ENCODE measurements around the gene API5.

The API5 gene

DNA sequence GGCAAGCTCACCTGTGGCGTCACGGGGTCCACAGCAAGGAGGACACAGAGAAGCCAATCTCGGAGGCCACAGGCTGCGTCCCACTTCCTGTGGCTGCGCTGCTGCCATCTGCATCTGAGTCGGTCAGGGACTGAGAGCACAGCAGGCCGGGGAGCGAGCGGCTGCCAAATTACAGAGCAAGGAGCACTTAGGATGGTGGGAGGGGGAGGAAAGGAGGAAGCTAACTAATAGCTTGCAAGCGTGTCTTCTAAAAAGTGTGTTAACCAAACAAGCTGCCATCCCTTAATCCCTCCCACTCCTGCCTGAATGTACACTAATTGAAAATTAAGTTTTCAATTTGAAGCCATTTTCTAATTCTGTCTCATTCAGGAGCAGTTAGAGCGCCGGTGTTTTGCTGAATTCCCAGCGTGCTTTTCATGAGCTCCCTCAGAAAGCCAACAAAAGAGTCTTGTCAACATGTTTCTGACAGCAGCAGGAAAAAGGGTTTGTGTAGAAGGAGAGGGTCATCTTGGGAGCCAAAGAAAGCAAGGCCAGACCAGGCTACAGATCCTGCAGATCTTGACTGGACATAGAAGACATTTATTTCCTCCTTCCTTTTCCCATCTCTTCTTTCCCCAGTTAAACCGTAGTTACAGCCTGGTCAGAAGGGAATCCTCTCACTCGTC, 42.4 kb upstream of the API5 start:
- H3K4me3 ChIP-seq (ENCODE audit: low read depth, low read length, poor library complexity, severe bottlenecking), result no peak overlapping the region
- H3K79me2 ChIP-seq (ENCODE audit: insufficient read depth, low read length), result no peaks in the 10 kb centered on the region
- no peaks in the 10 kb centered on the region for H3K9me2 ChIP-seq (ENCODE audit: low read depth, low read length)
- H3K9ac ChIP-seq (ENCODE audit: low read length), result no peak overlapping the region
- no peaks in the 10 kb centered on the region for H3K9me3 ChIP-seq (ENCODE audit: low read length)
- H3K36me3 ChIP-seq (ENCODE audit: insufficient read depth, low read length), result no peaks in the 10 kb centered on the region
- no peaks in the 10 kb centered on the region for H3F3A ChIP-seq (ENCODE audit: insufficient read depth, low read length)
- TF ChIP-seq EZH2 (IDR thresholded peaks at IDR 0.05; ENCODE audit: borderline replicate concordance, low read length), result no peak
- TF ChIP-seq, protein P1, sequence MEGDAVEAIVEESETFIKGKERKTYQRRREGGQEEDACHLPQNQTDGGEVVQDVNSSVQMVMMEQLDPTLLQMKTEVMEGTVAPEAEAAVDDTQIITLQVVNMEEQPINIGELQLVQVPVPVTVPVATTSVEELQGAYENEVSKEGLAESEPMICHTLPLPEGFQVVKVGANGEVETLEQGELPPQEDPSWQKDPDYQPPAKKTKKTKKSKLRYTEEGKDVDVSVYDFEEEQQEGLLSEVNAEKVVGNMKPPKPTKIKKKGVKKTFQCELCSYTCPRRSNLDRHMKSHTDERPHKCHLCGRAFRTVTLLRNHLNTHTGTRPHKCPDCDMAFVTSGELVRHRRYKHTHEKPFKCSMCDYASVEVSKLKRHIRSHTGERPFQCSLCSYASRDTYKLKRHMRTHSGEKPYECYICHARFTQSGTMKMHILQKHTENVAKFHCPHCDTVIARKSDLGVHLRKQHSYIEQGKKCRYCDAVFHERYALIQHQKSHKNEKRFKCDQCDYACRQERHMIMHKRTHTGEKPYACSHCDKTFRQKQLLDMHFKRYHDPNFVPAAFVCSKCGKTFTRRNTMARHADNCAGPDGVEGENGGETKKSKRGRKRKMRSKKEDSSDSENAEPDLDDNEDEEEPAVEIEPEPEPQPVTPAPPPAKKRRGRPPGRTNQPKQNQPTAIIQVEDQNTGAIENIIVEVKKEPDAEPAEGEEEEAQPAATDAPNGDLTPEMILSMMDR (IDR thresholded peaks at IDR 0.05; ENCODE audit: low read length), result no peak
- no peak overlapping the region for H2AFZ ChIP-seq (ENCODE audit: low read length)
- no peaks in the 10 kb centered on the region for H3K4me1 ChIP-seq (ENCODE audit: insufficient read depth, low read length, severe bottlenecking)
- H4K20me1 ChIP-seq (ENCODE audit: insufficient read depth, low read length), result no peaks in the 10 kb centered on the region
- H3K4me2 ChIP-seq (ENCODE audit: low read length), result no peak overlapping the region
- H3K27me3 ChIP-seq (ENCODE audit: insufficient read depth, low read length), result no peaks in the 10 kb centered on the region
- no peak overlapping the region for H3K27ac ChIP-seq (ENCODE audit: low read depth, low read length, poor library complexity, severe bottlenecking)

DNA sequence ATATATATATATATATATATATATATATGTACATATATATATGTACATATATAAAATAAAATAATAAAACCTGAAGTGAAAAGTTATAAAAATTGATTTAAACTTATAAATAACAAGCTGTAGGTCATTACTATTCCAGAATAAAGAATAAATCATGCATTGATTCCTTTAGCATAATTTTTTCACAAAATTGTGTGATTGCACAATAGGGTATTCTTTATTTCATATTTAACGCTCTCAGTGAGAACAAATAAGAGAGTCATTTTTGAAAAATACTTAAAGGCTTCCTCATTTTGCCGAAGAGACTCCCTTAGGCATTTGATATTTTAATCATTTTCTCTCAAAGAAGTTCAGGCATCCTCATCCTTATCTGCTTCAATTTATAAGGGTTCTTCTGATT, 41.3 kb upstream of the API5 start:
- no peaks in the 10 kb centered on the region for H4K20me1 ChIP-seq (ENCODE audit: insufficient read depth, low read length)
- no peak overlapping the region for H3K4me2 ChIP-seq (ENCODE audit: low read length)
- H3K9me2 ChIP-seq (ENCODE audit: low read depth, low read length), result no peaks in the 10 kb centered on the region
- no peaks in the 10 kb centered on the region for H3K27me3 ChIP-seq (ENCODE audit: insufficient read depth, low read length)
- TF ChIP-seq, protein P1 (IDR thresholded peaks at IDR 0.05; ENCODE audit: low read length), result no peak
- TF ChIP-seq EZH2 (IDR thresholded peaks at IDR 0.05; ENCODE audit: borderline replicate concordance, low read length), result no peak
- H3K4me1 ChIP-seq (ENCODE audit: insufficient read depth, low read length, severe bottlenecking), result no peaks in the 10 kb centered on the region
- no peaks in the 10 kb centered on the region for H3K36me3 ChIP-seq (ENCODE audit: insufficient read depth, low read length)
- no peaks in the 10 kb centered on the region for H3K79me2 ChIP-seq (ENCODE audit: insufficient read depth, low read length)
- no peaks in the 10 kb centered on the region for H3K9me3 ChIP-seq (ENCODE audit: low read length)
- no peak overlapping the region for H3K4me3 ChIP-seq (ENCODE audit: low read depth, low read length, poor library complexity, severe bottlenecking)
- H3K9ac ChIP-seq (ENCODE audit: low read length), result no peak overlapping the region
- no peaks in the 10 kb centered on the region for H3F3A ChIP-seq (ENCODE audit: insufficient read depth, low read length)
- H2AFZ ChIP-seq (ENCODE audit: low read length), result no peak overlapping the region
- no peak overlapping the region for H3K27ac ChIP-seq (ENCODE audit: low read depth, low read length, poor library complexity, severe bottlenecking)

DNA sequence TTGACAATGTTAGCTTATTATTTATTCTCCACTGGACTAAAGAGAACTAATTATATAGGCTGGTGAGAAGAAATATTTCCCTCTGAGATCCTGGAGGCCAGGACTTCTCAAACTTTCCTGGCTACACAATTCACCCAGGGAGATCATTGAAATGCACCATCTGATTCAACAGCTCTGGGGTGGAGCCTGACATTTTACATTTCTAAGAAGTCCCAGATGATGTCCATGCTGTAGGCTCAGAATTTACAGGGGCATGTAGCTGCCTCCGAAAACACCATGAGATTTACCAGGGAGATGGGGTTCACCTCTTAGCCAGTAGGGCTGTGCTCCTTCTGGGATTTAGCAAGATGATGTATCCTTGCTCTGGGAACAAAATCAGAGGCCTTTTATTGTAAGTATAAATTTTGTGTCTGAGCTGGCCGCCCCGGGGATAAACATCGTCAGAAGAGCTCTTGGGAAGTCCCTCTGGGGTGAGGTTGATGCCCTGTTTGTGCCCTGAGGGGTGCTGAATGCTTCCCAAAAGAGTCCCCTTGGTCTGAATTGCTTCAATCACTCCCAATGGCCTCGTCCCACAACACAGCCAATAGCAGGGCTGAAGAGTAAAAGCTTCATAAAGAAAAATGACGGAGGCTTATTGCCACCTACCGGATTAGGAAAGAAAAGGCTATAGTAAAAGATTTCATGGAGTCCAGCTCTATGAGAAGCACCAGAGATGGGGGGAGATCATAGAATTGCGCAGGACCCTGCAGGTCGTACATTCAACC, 33.4 kb upstream of the API5 start:
- no peak overlapping the region for H3K4me3 ChIP-seq (ENCODE audit: low read depth, low read length, poor library complexity, severe bottlenecking)
- TF ChIP-seq, protein P1 (IDR thresholded peaks at IDR 0.05; ENCODE audit: low read length), result peak; percentile 50
- no peak for TF ChIP-seq EZH2 (IDR thresholded peaks at IDR 0.05; ENCODE audit: borderline replicate concordance, low read length)
- H2AFZ ChIP-seq (ENCODE audit: low read length), result no peak overlapping the region
- H3K4me1 ChIP-seq (ENCODE audit: insufficient read depth, low read length, severe bottlenecking), result no peaks in the 10 kb centered on the region
- no peaks in the 10 kb centered on the region for H3F3A ChIP-seq (ENCODE audit: insufficient read depth, low read length)
- no peaks in the 10 kb centered on the region for H4K20me1 ChIP-seq (ENCODE audit: insufficient read depth, low read length)
- H3K27ac ChIP-seq (ENCODE audit: low read depth, low read length, poor library complexity, severe bottlenecking), result no peak overlapping the region
- no peaks in the 10 kb centered on the region for H3K79me2 ChIP-seq (ENCODE audit: insufficient read depth, low read length)
- no peak overlapping the region for H3K4me2 ChIP-seq (ENCODE audit: low read length)
- H3K36me3 ChIP-seq (ENCODE audit: insufficient read depth, low read length), result no peaks in the 10 kb centered on the region
- H3K9me3 ChIP-seq (ENCODE audit: low read length), result no peaks in the 10 kb centered on the region
- no peaks in the 10 kb centered on the region for H3K9me2 ChIP-seq (ENCODE audit: low read depth, low read length)
- H3K27me3 ChIP-seq (ENCODE audit: insufficient read depth, low read length), result no peaks in the 10 kb centered on the region; the same call in 1 of the 2 replicates
- no peak overlapping the region for H3K9ac ChIP-seq (ENCODE audit: low read length)
